HCT116 (cell line): ENCODE measurements around the gene AGAP1.

Experiments
- ATF3 ChIP-seq: IDR thresholded peaks from 2 replicates; pipeline ENCODE4 v1.6.1; 2012
- CTCF ChIP-seq, 3 experiments: fragments of 200-600 bp in 1 of 3; sonication (generic) in 1 of 3; IDR thresholded peaks in 2 of 3; conservative IDR thresholded peaks in 1 of 3; 2 replicates each; pipeline ENCODE4 v1.5.1; 2012 to 2017; ENCODE audit warnings: low read depth in 2 of 3, low read length in 2 of 3, antibody characterized with exemption in 1 of 3, borderline replicate concordance in 1 of 3, control low read depth in 1 of 3, mild to moderate bottlenecking in 1 of 3, mixed read lengths in 1 of 3, mixed run types in 1 of 3, moderate library complexity in 1 of 3; ENCODE audit not compliant: insufficient read depth in 1 of 3
- EZH2 ChIP-seq: fragments of 200-600 bp; sonication (generic); IDR thresholded peaks from 2 replicates; pipeline ENCODE4 v1.6.1; 2017; ENCODE audit warnings: antibody characterized with exemption, mixed run types
- POLR2A ChIP-seq: IDR thresholded peaks from 2 replicates; pipeline ENCODE4 v1.7.0; 2011; ENCODE audit warnings: borderline replicate concordance; ENCODE audit not compliant: insufficient read depth, insufficient read length; ENCODE audit errors: extremely low read depth
- POLR2AphosphoS5 ChIP-seq: IDR thresholded peaks from 2 replicates; pipeline ENCODE4 v1.6.1; 2011; ENCODE audit warnings: mild to moderate bottlenecking, low read depth, low read length, moderate library complexity
- RAD21 ChIP-seq: IDR thresholded peaks from 2 replicates; pipeline ENCODE4 v1.6.1; 2012; ENCODE audit warnings: low read depth, mild to moderate bottlenecking
- SP1 ChIP-seq: IDR thresholded peaks from 2 replicates; pipeline ENCODE4 v1.6.1; 2012; ENCODE audit warnings: low read depth
- ZBTB33 ChIP-seq: IDR thresholded peaks from 2 replicates; pipeline ENCODE4 v1.6.1; 2011; ENCODE audit warnings: mild to moderate bottlenecking, low read length, moderate library complexity; ENCODE audit not compliant: insufficient replicate concordance; ENCODE audit errors: extremely low read depth
- ZFX ChIP-seq: fragments of 450-650 bp; IDR thresholded peaks from 2 replicates; pipeline ENCODE4 v1.6.1; 2017
- ZNF274 ChIP-seq: fragments of 200-500 bp; sonication (Bioruptor generic); IDR thresholded peaks from 2 replicates; pipeline ENCODE4 v1.6.1; 2014; ENCODE audit warnings: mild to moderate bottlenecking, low read depth, low read length, inconsistent platforms

- no peak for TF ChIP-seq SP1
- TF ChIP-seq CTCF (IDR thresholded peaks at IDR 0.05 in 2 of 3, conservative IDR thresholded peaks at IDR 0.05 in 1 of 3; ENCODE audit: borderline replicate concordance in 1 of 3, insufficient read depth in 1 of 3, low read depth in 2 of 3, low read length in 2 of 3): no peak
- no peak for TF ChIP-seq ZNF274
- TF ChIP-seq RAD21: no peak
- no peak for TF ChIP-seq EZH2
- TF ChIP-seq ATF3: no peak
- no peak for TF ChIP-seq POLR2A
- TF ChIP-seq POLR2AphosphoS5: no peak
- no peak for TF ChIP-seq ZBTB33
- TF ChIP-seq ZFX: no peak
Observed at GRCh38 chr2:236008006-236008405, 514.2 kb downstream of the AGAP1 start.
